HG02973 (cell line): ENCODE data around the gene KMT5B.
A peak's percentile ranks its signal among the peaks of the same experiment; 100 is the strongest.

Source experiments
- ATAC-seq: cut with Tn5 transposase; IDR thresholded peaks from one replicate; pipeline ENCODE4 v1.9.1; 2021; ENCODE audit warnings: moderate library complexity; ENCODE audit not compliant: unreplicated experiment

KMT5B gene

GRCh38 chr11:68216171-68216938, 3.3 kb upstream of the KMT5B start:
- ATAC-seq = no peak

GRCh38 chr11:68215524-68216170, 2.6 kb upstream of the KMT5B start:
- ATAC-seq = no peak

- ATAC-seq = no peak
Measured at GRCh38 chr11:68215087-68215445, 2.0 kb upstream of the KMT5B start.

GRCh38 chr11:68214173-68215086, 1.3 kb upstream of the KMT5B start:
- no peak for ATAC-seq

GRCh38 chr11:68213555-68214172, 568 bp upstream of the KMT5B start:
- peak; percentile 48 for ATAC-seq

GRCh38 chr11:68212421-68213134, 518 bp downstream of the KMT5B start:
- no peak for ATAC-seq

GRCh38 chr11:68211546-68211945, 1.6 kb downstream of the KMT5B start:
- ATAC-seq = no peak

- ATAC-seq = no peak
Measured at GRCh38 chr11:68206211-68206610, 6.9 kb downstream of the KMT5B start.

- no peak for ATAC-seq
Measured at GRCh38 chr11:68204402-68204801, 8.7 kb downstream of the KMT5B start.

GRCh38 chr11:68202165-68202564, 10.9 kb downstream of the KMT5B start:
- no peak for ATAC-seq

GRCh38 chr11:68201492-68201891, 11.6 kb downstream of the KMT5B start:
- no peak for ATAC-seq

- no peak for ATAC-seq
Measured at GRCh38 chr11:68200639-68201038, 12.5 kb downstream of the KMT5B start.

GRCh38 chr11:68199295-68199987, 13.7 kb downstream of the KMT5B start:
- no peak for ATAC-seq

GRCh38 chr11:68196219-68196618, 16.9 kb downstream of the KMT5B start:
- no peak for ATAC-seq

GRCh38 chr11:68194675-68195294, 18.3 kb downstream of the KMT5B start:
- no peak for ATAC-seq

- ATAC-seq = no peak
Measured at GRCh38 chr11:68193018-68193417, 20.1 kb downstream of the KMT5B start.

- ATAC-seq = no peak
Measured at GRCh38 chr11:68191661-68192579, 21.2 kb downstream of the KMT5B start.

GRCh38 chr11:68189888-68190287, 23.2 kb downstream of the KMT5B start:
- ATAC-seq = no peak
